Posterior cingulate gyrus (tissue), 11 donors: Measurements from ENCODE around the gene SH2D4B.

Experiments
- DNase-seq, 10 donors: peaks; one replicate each; pipeline versions ENCODE4 v3.0.0 to v3.0.0-alpha.2; 2020 to 2021; ENCODE audit warnings: mixed read lengths in 3 of 10
- intact Hi-C: fragments of 100-400 bp; cut with DNase I; formaldehyde crosslinking; loops from one replicate; pipeline ENCODE4 v1.15.1; 2023

The SH2D4B gene

DNA sequence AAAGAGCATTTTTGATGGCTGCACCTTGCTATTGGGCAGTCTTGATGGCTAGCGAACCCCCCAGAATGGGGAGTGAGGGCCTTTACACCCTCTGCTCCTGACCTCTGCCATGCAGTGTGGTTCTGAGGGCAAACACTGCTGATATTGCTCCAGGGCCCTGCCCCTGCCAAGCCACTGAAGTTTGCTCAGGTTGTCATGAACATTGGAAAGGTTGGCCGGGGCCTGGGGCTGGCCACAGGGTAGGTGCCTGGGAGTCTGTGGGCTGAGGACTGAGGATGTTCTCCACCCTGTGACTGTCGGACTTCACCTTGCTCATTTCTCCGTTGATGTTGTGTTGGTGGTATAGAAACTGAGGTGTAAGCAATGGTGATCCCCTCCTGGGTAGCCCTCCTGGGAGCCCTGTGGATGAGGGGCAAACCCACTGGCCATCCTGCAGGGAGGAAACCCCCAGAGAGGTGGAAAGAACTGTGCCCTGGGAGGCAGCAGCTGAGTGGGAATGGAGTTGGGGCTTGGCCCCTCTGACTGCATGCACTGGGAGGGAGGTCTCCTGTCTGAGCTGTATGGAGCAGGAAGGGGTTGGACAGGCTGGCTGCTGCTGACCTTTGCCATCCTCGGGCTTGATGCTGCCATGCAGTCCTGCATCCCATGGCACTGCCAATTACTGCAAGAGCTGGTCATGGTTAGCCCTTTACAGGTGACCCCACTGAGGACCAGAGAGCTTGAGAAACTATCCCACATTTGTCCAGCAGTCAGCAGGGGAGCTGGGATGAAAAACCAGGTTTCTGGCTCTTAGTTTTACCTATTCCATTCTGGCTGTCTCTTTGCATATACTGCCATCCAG, 77.1 kb downstream of the SH2D4B start:
- intact Hi-C loops: no loop called here
- DNase-seq: peak in 1 of 10 donors; percentile 63

DNA sequence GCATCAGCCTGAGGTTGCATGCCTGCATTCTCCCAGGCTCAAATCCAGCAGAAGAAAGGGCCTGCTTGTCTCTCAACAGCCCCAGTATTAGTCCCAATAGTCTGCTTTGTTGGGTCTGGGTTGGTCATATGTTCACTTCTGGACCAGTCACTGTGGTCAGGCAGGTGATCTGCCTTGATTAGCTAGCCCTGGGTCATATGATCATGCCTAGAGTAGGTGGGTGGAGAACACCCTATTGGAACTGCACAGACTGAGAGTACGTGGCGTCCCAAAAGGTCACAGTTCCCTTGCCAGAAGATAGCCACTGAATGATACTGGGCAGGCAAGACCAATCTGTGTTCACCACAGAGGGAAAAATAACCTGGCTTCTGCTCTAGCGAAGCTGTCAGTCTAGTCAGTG, 80.1 kb downstream of the SH2D4B start:
- intact Hi-C loops: no loop called here
- no peak for DNase-seq

DNA sequence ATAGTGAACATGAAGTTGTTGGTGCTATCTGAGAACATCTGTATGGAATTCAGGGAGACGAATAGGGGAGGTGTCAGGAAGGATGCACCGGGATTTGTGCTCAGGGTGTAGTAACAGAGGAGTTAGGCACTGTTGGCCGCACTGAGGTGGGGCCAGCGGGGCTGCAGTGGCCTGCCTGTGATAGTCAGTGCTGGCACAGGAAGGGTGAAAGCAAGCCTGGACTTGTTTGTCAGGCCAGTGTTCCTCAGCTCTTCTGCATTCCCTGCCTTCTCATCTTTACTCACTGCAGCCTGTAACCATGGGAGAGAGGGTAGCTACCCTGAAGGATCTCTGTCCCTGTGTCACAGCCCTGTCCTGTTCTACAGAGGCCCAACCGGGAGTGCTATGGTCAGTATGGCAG, 81.3 kb downstream of the SH2D4B start:
- peak in 1 of 10 donors; percentile 32 for DNase-seq

DNA sequence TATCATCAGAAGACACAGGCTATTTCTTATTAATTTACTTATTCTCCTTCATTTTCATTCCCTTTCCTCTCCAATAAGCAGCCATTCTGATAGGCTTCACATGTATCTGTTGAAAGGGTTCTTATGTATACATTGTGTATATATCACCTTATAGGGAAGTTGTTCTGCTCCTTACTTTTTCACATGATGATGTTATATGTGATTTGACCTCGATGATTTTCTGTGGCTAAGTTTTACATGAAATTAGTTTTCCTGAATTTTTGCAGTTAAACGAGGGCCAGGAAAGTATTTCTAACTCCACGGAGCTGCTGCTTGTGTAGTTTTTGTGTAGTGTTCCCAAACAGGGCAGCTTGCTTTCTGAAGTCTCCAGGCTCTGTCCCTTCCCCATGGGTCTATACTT, 84.5 kb downstream of the SH2D4B start:
- intact Hi-C loops: no loop called here
- DNase-seq: no peak

More for the DNA sequence above, 81.3 kb downstream of the SH2D4B start:
- intact Hi-C loops: no loop called here

DNA sequence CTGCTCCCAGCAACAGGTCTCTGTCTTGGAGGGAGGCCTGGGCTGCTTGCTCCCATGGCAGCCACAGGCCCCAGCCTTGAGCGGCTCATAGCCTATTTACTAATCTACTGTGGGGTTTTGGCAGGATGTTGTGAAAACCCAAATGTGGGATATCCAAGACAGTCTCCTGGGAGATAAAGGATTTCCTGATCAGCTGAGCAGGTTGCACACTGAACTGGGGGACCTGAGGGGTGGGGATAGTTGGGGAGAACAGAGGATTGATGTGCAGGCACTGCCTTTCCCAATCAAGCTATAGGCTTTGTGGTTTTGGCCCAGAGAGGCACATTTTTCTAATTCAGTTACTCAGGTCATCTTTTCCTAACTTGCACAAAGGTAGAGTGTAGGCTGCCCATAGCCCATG, 92.6 kb downstream of the SH2D4B start:
- no peak for DNase-seq
- intact Hi-C loops: no loop called here

DNA sequence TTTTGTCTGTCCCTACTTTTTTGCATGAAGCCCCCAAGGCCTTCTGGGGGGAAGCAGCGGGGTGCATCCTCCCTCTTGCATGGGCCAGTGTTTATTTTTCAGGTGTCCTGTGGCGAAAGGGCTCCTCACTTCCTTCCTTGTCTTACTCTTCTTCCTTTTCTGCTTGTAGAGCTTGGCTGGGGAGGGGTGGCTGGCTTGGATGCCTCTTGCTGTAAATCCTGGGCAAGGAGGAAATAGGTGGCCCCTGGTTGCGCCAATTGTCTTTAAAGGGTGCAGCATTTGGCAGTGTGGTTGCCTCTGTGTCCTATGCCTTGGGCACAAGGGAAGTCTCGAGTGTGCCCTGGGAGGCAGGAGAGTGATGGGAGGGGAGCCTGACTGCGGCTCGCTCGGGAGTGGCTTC, 95.0 kb downstream of the SH2D4B start:
- DNase-seq: no peak
- intact Hi-C loops: no loop called here

DNA sequence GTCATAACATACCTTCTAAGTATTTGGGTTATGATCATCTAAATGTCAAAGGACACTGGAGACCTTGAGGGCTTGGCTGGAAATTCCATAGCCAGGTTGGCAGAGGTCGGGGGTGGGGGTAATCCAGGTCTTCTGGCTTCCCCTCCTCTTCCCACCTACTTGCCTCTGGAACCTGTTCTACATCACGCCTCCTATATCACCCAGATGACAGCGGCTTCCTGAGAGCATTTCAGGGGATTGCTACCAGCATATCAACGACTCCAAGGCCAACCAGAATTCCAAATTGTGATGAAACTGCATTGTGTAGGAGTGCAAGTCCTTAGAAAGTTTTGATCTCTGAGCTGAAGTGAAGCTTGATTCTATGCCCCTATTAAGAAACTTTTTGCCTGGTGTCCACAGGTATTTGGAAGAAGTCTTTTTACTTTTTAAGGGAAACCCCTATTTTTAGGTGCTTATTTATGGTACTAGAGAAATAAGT, 95.7 kb downstream of the SH2D4B start:
- intact Hi-C loops: no loop called here
- no peak for DNase-seq

DNA sequence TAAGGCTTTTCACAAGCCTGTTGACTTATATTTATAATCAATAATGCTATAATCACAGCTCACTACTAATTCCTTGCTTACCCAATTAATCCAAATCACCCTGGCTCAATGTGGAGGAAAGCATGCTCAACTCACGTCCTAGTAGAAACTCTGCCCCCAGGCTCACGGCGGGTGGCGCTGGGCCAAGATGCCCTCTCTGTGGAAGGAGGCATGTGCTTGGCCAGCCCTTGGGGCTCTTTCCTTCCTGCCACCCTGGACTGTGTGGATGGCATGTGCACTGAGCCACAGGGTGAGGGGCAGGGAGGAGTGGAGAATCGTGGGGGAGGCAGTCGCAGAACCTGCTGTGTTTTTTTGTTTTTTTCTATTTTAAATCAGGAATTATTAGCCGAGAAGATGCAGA, 96.2 kb downstream of the SH2D4B start:
- no peak for DNase-seq
- intact Hi-C loops: no loop called here

DNA sequence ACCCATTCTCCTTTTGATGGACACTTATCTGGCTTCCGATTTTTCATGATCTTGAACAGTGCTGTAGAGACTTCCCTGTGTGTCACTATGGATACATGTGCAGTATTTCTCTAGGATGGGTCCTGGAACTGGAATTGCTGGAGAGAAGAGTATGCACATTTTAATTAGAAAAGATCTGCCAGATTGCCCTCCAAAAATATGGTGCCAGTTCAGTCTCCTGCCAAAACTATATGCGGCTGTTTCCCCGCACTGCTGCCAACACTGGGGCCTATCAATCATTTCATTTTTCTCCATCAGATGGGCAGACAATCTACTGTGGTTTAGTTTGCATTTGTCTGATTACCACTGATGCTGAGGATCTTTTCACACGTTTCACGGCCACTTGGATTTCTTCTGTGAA, 105.0 kb downstream of the SH2D4B start:
- DNase-seq: no peak
- intact Hi-C loops: no loop called here

DNA sequence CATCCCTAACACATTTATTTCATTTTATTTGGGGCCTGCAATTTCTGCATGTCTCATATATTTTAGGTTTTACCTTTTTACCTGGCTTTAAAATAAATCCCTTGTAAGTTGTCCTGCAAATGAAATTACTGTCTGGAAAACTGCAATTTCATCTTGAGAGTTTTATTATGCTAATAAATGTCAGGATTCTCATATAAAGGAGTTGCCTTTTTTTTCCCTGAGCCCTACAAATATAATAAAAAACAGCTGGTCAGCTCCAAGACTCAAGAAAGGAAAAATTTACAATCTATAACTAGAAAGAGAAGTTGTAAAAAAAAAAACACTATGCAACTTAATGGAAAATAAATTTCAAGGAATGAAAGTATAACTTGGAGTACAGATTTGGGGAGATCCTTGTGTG, 108.7 kb downstream of the SH2D4B start:
- intact Hi-C loops: no loop called here
- no peak for DNase-seq

DNA sequence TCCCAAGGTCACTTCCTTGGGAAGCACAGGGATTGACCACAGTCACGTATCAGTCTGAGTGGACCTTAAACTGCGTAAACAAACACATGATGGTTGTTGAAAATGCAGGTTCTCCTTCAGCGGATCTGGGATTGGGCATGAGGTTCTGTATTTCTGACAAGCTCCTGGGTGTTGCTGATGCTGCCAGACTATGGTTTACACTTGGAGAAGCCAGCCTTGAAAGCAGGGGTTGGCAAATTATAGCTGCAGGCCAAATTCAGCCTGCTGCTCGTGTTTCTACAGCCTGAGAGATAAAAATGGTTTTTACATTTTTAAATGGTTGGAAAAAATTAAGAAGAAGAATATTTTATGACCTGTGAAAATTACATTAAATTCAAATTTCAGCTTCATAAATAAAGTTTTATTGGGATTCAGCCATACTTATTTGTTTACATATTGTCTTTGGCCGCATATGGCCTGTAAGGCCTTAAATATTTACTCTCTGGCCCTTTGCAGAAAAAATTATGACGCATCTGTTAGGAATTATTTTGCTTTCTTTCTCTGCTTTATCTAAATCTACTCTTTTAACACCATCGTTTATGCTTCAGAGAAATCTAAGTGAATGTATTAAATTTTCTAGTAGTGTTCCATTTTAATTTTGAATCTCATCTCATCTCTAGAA, 109.6 kb downstream of the SH2D4B start:
- DNase-seq: no peak
- intact Hi-C loops: no loop called here

DNA sequence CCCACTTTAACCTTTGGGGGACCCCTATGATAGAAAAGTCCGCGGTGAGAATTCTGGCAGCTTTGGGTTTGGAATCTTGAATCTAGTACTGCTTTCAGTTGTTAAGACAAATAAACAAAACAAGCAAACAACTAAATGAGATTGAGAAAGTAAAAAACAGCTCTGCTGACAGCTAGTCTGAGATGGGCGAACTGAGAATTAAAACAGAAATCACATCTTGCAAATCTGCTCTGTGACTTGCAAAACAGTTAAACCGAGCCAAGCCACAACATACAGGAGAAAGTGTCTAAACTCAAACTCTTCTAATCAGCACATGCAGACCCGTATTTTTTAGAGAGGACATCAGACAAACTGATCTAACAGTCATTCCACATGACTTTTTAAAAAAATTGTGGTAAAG, 110.4 kb downstream of the SH2D4B start:
- no peak for DNase-seq
- intact Hi-C loops: no loop called here

DNA sequence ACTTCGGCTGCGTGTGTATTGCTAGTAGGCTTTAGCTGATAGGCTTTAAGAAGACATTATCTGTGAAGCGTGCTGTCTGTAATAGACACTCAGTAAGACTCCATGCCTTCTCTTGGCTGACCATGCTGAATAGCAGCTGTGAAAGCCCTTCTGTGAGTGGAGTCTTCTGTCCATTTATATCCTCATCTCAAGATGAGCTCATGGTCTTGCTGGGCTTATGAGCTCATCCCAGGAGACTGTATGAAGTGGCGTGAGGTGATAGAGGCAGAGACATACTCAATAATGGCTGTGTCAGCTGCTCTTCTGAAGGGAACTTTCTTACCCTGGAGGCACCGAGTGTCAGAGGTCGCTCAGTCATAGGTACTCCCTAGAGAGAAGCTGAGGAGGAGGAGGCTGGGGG, 111.5 kb downstream of the SH2D4B start:
- DNase-seq: no peak
- intact Hi-C loops: no loop called here

DNA sequence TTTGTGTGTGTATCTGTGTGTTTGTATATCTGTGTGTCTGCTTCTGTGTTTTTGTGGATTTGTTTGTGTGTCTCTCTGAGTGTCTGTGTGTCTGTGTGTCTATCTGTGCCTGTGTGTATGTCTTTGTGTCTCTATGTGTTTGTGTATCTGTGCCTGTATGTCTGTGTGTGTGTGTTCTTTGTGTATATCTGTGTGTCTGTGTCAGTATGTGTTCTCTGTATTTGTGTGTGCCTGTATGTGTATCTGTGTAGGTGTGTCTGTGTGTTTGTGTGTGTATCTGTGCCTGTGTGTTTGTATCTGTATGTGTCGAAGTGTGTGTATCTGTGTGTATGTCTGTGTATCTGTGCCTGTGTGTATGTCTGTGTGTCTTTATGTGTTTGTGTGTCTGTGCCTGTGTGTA, 118.2 kb downstream of the SH2D4B start:
- intact Hi-C loops: no loop called here
- DNase-seq: no peak

DNA sequence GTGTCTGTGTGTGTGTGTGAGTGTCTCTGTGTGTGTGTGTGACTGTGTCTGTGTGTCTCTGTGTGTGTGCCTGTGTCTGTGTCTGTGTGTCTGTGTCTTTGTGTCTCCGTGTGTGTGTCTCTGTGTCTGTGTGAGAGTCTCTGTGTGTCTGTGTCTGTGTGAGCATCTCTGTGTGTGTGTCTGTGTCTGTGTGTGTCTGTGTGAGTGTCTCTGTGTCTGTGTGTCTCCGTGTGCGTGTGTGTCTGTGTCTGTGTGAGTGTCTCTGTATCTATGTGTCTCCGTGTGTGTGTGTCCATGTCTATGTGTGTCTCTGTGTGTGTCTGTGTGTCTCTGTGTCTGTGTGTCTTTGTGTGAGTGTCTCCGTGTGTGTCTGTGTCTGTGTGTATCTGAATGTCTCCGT, 120.4 kb downstream of the SH2D4B start:
- DNase-seq: no peak
- intact Hi-C loops: no loop called here

DNA sequence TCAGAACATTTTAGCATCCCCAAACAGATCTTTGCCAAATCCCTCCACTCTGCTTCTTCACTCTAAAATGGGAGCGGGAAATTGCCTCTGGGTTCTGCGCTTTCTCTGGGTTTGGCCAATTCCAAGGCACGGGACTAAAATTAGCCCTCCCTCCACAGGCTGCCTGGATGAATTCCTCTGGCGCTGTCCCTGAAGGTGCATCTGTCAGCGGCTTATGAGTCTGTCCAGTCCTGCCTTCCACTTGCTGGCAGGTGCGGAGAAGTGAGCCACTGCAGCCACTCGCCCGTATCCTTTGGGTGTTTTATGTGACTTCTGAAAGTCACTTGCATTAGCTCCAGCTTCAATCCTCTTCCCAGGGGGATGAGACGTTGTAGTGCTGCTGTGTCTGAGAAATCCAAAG, 121.6 kb downstream of the SH2D4B start:
- intact Hi-C loops: no loop called here
- DNase-seq: no peak

DNA sequence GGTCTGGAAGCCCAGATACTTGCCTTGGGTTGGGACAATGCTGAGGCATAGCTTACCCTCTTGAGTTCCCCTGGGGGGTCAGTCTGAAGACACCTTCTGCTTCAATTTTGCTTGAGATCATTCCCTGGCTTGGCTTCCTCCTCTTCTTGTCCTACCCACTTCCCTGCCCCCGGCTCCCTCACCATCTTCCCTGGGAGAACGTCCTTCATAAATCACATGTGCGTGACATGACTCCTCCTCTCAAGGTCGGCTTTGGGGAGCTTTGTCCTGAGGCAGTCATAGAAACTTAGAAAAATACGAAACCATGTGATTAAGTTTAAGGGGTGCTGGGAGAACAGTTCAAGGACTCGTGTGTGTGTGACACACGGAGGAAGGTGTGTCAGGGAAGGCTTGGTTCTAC, 122.6 kb downstream of the SH2D4B start:
- intact Hi-C loops: loop anchor here (5.0 kb wide), 2 partner anchors 262 to 357 kb away; no protein-coding TSS in a partner anchor
- DNase-seq: no peak

DNA sequence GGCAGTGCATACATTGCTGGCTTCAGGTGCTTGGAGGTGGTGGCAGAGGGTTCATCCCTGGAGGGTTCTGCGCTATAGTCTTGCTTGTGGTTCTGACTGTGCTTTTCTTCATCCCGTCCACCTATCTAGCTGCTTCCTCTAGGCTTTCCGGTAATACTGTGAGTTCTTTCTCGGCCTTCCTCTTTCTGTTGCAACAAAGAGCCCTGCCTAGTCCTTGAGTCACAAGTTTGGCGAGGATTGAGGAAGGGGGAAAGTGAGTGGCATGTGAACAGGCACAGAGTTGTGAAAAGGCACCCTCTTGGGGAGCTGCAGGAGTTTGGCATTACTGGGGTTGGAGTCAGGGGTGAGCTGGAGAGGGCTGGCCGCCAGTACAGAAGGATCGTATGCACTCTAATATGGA, 123.0 kb downstream of the SH2D4B start:
- DNase-seq: no peak
- intact Hi-C loops: loop anchor here (5.0 kb wide), 2 partner anchors 262 to 357 kb away; no protein-coding TSS in a partner anchor

DNA sequence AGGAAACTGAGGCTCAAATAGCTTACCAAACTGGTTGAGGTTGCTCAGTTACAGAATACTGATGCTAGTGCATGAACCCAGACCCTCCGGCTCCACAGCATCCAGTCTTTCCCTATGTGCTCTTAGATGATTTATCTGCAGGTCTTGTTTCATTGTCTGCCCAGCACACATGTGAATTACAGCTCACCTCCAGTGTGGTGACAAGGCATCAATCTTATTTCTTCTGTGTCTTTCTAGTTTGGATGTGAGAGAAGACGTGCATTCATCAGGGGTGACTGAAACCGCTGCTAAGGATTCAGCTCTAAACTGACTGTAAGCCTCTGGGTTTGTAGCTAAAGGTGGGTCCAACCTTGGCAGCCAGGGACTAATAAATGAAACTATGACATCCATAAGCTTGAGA, 123.8 kb downstream of the SH2D4B start:
- intact Hi-C loops: loop anchor here (5.0 kb wide), 2 partner anchors 261 to 356 kb away; no protein-coding TSS in a partner anchor
- DNase-seq: no peak

DNA sequence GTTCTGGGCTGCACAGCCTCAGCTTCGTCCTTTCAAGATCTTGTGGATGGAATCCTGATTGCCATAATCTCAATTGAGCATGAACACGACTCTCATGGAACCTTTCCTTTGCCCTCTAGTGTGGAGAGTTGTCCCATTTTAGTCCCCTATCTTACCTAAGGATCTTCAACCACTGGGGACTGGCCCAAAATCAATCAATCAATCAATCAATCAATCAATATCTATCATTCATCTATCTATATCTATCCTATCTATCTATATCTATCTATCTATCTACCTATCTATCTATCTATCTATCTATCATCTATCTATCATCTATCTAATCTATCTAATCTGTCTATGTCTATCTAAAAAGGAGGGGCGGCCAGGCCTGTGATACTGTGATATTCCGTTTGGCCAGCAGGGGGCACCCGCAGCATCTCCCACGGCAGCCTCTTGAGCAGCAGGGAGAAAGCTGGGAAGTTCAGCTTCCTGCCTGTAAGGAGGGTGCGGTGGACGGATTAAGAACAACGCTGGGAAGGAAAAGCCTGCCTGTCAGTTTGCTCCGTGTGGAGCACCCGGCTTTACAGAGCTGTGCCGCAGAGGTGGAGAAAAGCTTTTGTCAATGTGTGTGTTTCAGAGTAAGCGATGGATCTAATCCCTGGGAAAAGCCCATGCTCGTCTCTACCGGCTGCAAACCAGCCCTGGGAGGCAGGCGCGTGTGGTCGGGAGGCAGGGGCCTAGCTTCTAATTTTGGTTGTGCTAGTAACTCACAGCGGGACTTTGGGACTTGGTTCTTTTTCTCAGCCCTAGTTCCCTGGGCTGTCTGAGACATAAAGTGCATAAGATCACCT, 124.9 kb downstream of the SH2D4B start:
- intact Hi-C loops: loop anchor here (5.0 kb wide), 2 partner anchors 260 to 355 kb away; no protein-coding TSS in a partner anchor
- peak; percentile 72 to 97 (median 86) for DNase-seq
